NCI-H2107 (cell line): ENCODE results near the gene EXO1.

Source experiments
- DNase-seq: peaks from one replicate; lab custom pipeline; 2025; lab: John Stamatoyannopoulos, UW

The EXO1 gene

DNA sequence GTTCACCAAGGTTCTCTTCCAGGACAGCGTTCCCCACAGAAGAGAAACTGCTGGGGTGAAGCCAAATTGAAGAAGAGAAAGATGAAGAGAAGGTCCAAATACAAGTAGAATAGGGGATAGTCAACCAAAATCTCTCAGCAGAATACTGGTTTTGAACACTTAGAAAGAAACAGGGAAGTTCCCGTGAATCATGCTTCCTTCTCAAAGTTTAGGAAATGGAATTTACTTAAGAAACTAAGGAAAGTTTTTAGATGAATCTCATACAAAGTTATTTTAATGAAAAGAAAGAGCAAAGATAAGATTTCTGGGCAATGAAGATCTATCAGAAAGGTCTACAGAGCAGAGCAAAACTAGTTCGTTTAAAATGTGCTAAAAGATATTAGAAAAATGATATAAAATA lies 43.3 kb downstream of the EXO1 start:
- DNase-seq, result no peak

- no peak for DNase-seq
Measured at GRCh38 chr1:241894016-241894415, 46.0 kb downstream of the EXO1 start.

GRCh38 chr1:241895013-241895412 lies 47.0 kb downstream of the EXO1 start:
- DNase-seq, result no peak

- DNase-seq, result no peak
Measured at GRCh38 chr1:241896670-241896962, 48.6 kb downstream of the EXO1 start.

GRCh38 chr1:241899210-241899609 lies 51.2 kb downstream of the EXO1 start:
- DNase-seq, result no peak

GRCh38 chr1:241900381-241900780 lies 52.4 kb downstream of the EXO1 start:
- no peak for DNase-seq

- no peak for DNase-seq
Measured at GRCh38 chr1:241902391-241903065, 54.5 kb downstream of the EXO1 start.

GRCh38 chr1:241916196-241916595 lies 68.2 kb downstream of the EXO1 start:
- DNase-seq, result no peak

DNA sequence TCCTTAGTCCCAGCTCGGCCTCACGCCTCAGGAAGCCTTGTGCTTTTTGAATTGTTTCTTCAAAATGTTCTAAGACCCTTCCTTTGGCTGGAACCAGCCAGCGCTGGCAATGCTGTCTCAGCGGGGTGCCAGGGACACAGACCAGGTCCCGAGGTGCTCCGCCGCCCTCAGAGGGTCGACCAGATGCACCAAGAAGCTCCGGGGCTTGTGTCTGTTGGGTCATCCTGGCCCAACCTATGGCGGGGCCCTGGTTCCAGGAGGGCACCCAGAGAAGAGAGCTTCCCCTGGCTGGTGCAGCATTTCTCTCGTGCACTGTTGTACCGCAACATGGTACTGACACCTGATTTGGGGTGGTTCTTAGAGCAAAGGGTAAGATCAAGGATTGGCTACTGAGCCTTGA lies 69.5 kb downstream of the EXO1 start:
- no peak for DNase-seq

GRCh38 chr1:241918879-241919278 lies 70.9 kb downstream of the EXO1 start:
- DNase-seq, result no peak

DNA sequence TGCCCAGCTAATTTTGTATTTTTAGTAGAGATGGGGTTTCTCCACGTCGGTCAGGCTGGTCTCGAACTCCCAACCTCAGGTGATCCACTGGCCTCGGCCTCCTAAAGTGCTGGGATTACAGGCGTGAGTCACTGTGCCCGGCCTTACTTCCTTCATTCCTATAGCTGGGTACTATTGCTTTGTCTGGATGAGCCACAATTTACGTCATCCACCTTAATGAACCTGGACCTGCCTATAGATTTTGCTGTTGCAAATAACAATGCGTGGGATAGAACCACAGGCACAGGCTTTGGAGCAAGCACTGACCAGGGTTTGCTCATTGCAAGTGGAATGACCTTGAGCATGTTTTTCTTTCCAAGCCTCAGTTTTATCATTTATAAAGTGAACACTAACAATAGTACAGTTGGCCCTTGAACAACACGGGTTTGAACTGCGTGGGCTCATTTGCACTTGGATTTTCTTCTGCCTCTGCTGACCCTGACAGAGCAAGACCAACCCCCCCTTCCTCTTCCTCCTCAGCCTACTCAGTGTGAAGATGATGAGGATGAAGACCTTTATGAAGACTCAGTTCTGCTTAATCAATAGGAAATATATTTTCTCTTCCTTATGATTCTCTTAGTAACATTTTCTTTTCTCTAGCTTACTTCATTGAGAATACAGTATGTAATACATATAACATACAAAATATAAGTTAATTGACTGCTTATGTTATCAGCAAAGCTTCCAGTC lies 76.2 kb downstream of the EXO1 start:
- no peak for DNase-seq

GRCh38 chr1:241926141-241926540 lies 78.1 kb downstream of the EXO1 start:
- DNase-seq, result no peak

DNA sequence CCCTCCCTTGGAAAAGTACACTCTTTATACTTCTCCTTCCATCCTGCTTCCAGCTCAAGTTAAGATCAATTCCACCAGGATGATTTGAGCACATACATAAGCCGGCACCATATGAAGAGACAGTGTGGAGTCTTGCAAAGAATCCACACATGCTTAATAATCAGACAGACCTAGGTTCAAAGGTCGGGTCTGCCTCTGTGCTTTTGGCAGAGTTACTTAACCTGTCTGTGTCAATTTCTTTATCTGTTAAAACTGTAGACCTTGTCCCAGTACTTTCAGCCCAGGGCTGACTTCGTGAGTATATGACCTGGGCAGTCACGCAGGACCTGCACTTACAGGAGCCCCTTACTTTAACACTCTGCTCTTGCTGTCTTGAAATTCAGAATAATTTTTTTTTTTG lies 79.3 kb downstream of the EXO1 start:
- DNase-seq, result no peak

GRCh38 chr1:241932845-241933244 lies 84.8 kb downstream of the EXO1 start:
- no peak for DNase-seq

DNA sequence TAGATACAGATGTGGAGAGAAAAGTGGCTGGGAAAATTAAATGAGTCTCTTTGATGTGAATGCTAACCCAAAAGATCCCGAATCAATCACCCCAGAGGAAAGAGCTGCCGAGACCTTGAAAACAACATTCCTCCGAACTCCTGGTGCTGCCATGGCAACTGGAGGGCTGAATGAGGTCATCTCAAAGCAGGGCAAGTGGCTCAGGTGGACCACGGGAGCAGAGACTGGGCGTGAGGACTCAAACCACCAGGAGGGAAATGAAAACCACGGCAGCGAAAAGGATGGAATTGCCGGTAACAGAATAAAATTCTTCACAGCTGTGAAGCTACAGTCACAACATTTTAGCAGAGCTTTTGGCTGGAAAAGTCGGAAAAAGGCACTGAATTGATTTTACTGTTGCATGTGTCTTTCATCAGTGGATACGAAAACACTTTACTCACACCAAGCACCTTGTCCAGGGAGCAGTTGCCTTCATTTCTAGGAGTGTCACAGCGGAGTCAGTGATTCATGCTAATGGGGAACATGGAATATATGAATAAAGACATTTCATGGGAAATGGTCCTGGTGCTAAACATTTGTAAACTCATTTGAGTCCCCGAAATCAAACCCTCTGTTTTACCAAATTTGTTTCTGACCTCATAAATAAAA lies 86.3 kb downstream of the EXO1 start:
- DNase-seq, result no peak

DNA sequence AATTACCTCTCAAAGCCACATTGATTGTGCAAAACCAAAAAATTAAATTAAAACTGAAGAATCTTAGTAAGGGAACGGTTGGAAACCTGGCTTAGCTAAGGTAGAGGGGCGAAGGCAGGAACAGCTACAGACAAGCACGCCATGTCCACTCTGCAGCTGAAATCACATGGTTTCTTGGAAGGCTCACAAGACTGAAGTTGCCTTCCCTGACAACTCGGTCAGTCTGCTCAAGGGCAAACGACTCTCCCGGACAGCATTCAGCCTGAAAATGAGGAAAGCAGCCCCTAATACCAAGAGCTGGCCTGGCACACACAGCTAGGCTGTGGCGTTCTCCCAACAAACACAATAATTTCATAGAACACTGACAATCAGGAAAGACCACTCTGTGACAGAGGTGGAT lies 86.9 kb downstream of the EXO1 start:
- DNase-seq, result no peak
